Colonic mucosa (tissue), 4 donors: ENCODE data around the gene GRM1. TPM values are rescaled to one million over a fixed set of nuclear protein-coding genes. Genes with fewer than 3 reads are reported as not detected.

Experiments
- DNase-seq: peaks from one replicate; pipeline ENCODE4 v3.0.0-alpha.2; 2020
- H3K27ac ChIP-seq: fragments of 200-600 bp; one replicate; pipeline ENCODE4 v1.8.0; 2021
- H3K27me3 ChIP-seq: fragments of 200-600 bp; one replicate; pipeline ENCODE4 v1.8.0; 2021
- H3K36me3 ChIP-seq: fragments of 200-600 bp; one replicate; pipeline ENCODE4 v1.8.0; 2021
- H3K4me1 ChIP-seq: fragments of 200-600 bp; one replicate; pipeline ENCODE4 v1.8.0; 2021; ENCODE audit warnings: mild to moderate bottlenecking
- H3K4me3 ChIP-seq: fragments of 200-600 bp; one replicate; pipeline ENCODE4 v1.8.0; 2021
- H3K9ac ChIP-seq, 2 donors: one replicate each; pipeline ENCODE4 v1.7.0; 2013; ENCODE audit warnings: control low read depth in 2 of 2, low read depth in 2 of 2, low read length in 2 of 2
- H3K9me3 ChIP-seq: fragments of 200-600 bp; one replicate; pipeline ENCODE4 v1.8.0; 2021
- intact Hi-C: fragments of 100-400 bp; cut with DNase I; formaldehyde crosslinking; loops from one replicate; pipeline ENCODE4 v1.14.1; 2022
- total RNA-seq, 2 donors: library from RNA; stranded (reverse); fragmentation: NEBNext Ultra II Directional in 1 of 2; extraction: Animal tissue kit (Norgen Biotek cat#: 25700) in 1 of 2; gene quantifications; one replicate each; pipeline ENCODE4 v1.2.1, GENCODE V29; 2021
- TF ChIP-seq, protein P1 (sequence below): fragments of 200-600 bp; IDR thresholded peaks from one replicate; pipeline ENCODE4 v1.8.0; 2022; ENCODE audit warnings: antibody characterized with exemption, mild to moderate bottlenecking
- donor health status: healthy.
- donor health status: DM: no; HTN: no; CAD: no.
- donor health status: DM: no; HTN: no; CAD: no.

The GRM1 gene
- total RNA-seq, 2 donors from 2014 or later: 0.11 TPM; not detected in 1

DNA sequence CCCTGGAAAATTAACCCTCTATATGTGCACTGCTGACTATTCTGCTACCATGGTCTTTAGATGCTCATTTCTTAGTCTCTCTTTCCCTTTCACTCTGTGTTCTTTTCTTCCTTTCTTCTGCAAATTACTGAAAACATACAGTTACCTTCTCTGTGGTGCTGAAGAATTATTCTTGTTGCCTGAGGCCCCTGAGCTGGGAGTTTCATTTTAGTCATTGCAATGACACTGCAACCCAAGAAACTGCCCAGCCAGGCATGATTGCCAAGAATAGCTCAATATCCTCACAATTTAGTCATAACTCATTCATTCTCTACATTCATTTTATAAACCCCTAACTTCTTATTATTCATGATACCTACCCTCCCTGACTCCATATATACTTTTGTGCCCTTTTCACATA lies 269.0 kb downstream of the GRM1 start:
- intact Hi-C loops: no loop called here
- Histone ChIP-seq H3K9me3 (no peaks in the 10 kb centered on the region), H3K9ac (no peak overlapping the region), H3K4me3 (no peak overlapping the region), H3K36me3 (no peaks in the 10 kb centered on the region), H3K4me1 (no peaks in the 10 kb centered on the region), H3K27me3 (no peaks in the 10 kb centered on the region), H3K27ac (no peak overlapping the region)
- TF ChIP-seq, protein P1, sequence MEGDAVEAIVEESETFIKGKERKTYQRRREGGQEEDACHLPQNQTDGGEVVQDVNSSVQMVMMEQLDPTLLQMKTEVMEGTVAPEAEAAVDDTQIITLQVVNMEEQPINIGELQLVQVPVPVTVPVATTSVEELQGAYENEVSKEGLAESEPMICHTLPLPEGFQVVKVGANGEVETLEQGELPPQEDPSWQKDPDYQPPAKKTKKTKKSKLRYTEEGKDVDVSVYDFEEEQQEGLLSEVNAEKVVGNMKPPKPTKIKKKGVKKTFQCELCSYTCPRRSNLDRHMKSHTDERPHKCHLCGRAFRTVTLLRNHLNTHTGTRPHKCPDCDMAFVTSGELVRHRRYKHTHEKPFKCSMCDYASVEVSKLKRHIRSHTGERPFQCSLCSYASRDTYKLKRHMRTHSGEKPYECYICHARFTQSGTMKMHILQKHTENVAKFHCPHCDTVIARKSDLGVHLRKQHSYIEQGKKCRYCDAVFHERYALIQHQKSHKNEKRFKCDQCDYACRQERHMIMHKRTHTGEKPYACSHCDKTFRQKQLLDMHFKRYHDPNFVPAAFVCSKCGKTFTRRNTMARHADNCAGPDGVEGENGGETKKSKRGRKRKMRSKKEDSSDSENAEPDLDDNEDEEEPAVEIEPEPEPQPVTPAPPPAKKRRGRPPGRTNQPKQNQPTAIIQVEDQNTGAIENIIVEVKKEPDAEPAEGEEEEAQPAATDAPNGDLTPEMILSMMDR: no peak
- DNase-seq: no peak

GRCh38 chr6:146300521-146300920 lies 271.7 kb downstream of the GRM1 start:
- intact Hi-C loops: no loop called here
- Histone ChIP-seq H3K27me3 (no peaks in the 10 kb centered on the region), H3K4me3 (no peak overlapping the region), H3K36me3 (no peaks in the 10 kb centered on the region), H3K9ac (no peak overlapping the region), H3K4me1 (no peaks in the 10 kb centered on the region), H3K9me3 (no peaks in the 10 kb centered on the region), H3K27ac (no peak overlapping the region)
- TF ChIP-seq, protein P1: no peak
- DNase-seq: no peak

- TF ChIP-seq, protein P1: no peak
- no peak for DNase-seq
- Histone ChIP-seq H3K9ac (no peak overlapping the region), H3K27me3 (no peaks in the 10 kb centered on the region), H3K4me1 (no peaks in the 10 kb centered on the region), H3K27ac (no peak overlapping the region), H3K9me3 (no peaks in the 10 kb centered on the region), H3K4me3 (no peak overlapping the region), H3K36me3 (no peaks in the 10 kb centered on the region)
- intact Hi-C loops: no loop called here
Measured at GRCh38 chr6:146301764-146302163, 272.9 kb downstream of the GRM1 start.

DNA sequence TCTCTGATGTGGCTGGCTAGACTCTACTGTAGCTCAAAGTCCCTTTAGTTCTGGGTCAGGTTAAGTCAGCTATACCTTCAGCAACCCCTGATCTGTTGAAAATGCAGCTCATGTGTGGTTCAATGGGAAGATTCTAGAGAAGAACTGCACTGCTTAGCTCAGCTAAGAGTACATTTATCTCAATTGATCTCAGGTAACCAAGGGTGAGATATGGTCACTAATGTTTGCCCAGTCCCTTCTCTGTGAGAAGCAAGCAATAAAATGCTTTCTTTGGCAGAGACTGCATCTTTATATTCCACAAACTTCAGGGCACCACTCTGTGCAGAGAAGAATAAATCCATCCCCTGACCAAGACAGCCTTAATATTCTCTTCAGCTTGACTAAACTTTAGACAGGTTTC lies 274.1 kb downstream of the GRM1 start:
- no peak overlapping the region for H3K4me3 ChIP-seq
- H3K27me3 ChIP-seq: no peaks in the 10 kb centered on the region
- intact Hi-C loops: no loop called here
- no peak for DNase-seq
- H3K27ac ChIP-seq: no peak overlapping the region
- H3K36me3 ChIP-seq: no peaks in the 10 kb centered on the region
- no peak overlapping the region for H3K9ac ChIP-seq
- H3K9me3 ChIP-seq: no peaks in the 10 kb centered on the region
- no peaks in the 10 kb centered on the region for H3K4me1 ChIP-seq
- TF ChIP-seq, protein P1: no peak

- intact Hi-C loops: no loop called here
- H3K9me3 ChIP-seq: no peaks in the 10 kb centered on the region
- no peaks in the 10 kb centered on the region for H3K4me1 ChIP-seq
- no peaks in the 10 kb centered on the region for H3K36me3 ChIP-seq
- H3K4me3 ChIP-seq: no peak overlapping the region
- TF ChIP-seq, protein P1: no peak
- no peaks in the 10 kb centered on the region for H3K27me3 ChIP-seq
- H3K27ac ChIP-seq: no peak overlapping the region
- H3K9ac ChIP-seq: no peak overlapping the region
- no peak for DNase-seq
Measured at GRCh38 chr6:146304181-146304580, 275.3 kb downstream of the GRM1 start.

DNA sequence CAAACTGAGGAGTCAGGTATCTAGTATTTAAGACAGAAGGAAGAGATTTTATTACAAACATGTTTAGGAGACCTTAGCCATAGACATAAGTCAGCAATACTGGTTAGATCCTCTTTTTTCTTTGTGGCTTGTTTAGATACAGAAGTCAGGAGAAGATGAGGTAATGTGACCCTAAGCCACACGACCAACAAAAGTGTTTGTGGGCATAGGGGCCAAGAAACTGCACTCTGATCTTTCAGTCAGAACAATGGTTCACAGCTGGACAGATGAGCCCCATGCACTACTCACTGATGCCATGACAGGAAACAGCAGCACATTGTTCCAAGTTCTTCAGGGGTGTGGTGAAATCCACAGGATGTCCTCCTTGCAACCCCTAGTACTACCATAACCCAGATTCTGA lies 276.2 kb downstream of the GRM1 start:
- DNase-seq: no peak
- H3K9me3 ChIP-seq: no peaks in the 10 kb centered on the region
- intact Hi-C loops: no loop called here

More for the DNA sequence above, 276.2 kb downstream of the GRM1 start:
- no peak overlapping the region for H3K4me3 ChIP-seq
- no peaks in the 10 kb centered on the region for H3K4me1 ChIP-seq
- no peak overlapping the region for H3K27ac ChIP-seq
- H3K27me3 ChIP-seq: no peaks in the 10 kb centered on the region
- TF ChIP-seq, protein P1: no peak
- H3K9ac ChIP-seq: no peak overlapping the region
- no peaks in the 10 kb centered on the region for H3K36me3 ChIP-seq
